Measurements from ENCODE around the gene RNF150.

RNF150 gene

DNA sequence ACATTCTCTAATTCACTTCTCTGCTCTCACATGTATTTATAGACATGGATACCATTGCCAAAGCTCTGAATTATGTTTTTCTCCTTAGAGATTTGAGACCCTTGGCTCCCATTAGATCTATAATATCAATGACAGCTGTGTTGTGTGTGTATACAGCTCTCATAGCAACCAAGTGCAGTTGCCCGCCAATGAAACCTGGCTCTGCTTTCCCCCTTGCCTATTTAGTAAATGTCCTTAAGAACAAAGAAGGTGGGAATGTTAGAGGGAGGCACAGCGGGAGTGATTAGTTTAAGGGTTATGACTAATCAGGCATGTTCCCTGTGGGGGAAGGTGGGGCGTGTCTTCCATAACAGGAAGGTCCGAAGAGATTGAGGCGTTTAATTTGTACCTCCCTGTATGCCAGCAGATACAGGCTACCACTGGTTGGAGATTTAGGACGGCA lies 276.6 kb downstream of the RNF150 start:
- Histone ChIP-seq H3K27me3 (ENCODE audit: control insufficient read depth, insufficient read depth, low read length) (no peaks in the 10 kb centered on the region), H3K4me3 (ENCODE audit: low read length) (no peak overlapping the region), H3K36me3 (ENCODE audit: control insufficient read depth, insufficient read depth, low read length) (no peaks in the 10 kb centered on the region), H3K27ac (ENCODE audit: low read depth, low read length) (peak overlapping the region; percentile 41), H3K9ac (ENCODE audit: low read length) (no peak overlapping the region), H3K4me1 (ENCODE audit: control insufficient read depth, insufficient read depth, low read length) (peaks cover 2% of the 10 kb centered on the region)

DNA sequence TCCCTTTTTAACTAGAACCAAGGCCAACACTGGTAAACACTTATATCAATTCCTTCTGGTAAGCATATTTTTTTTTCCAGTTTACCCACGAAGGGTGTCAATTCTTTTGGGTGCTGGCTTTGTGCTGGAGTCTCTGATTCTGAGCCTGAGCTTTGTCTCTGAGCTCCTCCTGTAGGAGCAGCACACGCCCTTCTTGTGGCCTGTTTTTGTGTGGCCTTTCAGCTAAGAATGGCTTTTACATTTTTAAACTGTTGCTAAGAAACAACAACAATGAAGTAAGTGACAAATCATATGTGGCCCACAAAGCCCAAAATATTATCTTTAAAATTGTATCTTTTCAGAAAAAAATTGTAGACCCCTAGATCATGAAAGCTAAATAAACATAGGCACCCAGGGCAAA lies 279.1 kb downstream of the RNF150 start:
- H3K27ac ChIP-seq (ENCODE audit: low read depth, low read length): no peak overlapping the region
- H3K4me1 ChIP-seq (ENCODE audit: control insufficient read depth, insufficient read depth, low read length): peaks cover 2% of the 10 kb centered on the region
- no peaks in the 10 kb centered on the region for H3K36me3 ChIP-seq (ENCODE audit: control insufficient read depth, insufficient read depth, low read length)

DNA sequence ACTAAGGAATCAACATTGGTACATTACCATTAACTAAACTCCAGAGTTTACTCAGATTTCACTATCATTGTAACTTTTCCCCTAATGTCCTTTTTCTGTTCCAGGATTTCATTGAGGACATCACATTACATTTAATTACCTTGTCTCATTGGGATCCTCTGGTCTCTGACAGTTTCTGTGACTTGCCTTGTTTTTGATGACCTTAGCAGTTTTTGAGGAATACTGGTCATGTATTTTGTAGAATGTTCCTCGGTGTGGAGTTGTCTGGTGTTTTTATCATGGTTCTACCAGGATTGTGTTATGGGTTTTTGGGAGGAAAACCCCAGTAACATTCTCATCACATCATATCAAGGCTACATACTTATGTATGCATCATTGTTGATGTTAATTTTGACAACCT lies 281.5 kb downstream of the RNF150 start:
- no peak overlapping the region for H3K4me3 ChIP-seq (ENCODE audit: low read length)

More for the DNA sequence above, 279.1 kb downstream of the RNF150 start:
- H3K27me3 ChIP-seq (ENCODE audit: control insufficient read depth, insufficient read depth, low read length): no peaks in the 10 kb centered on the region
- no peak overlapping the region for H3K9ac ChIP-seq (ENCODE audit: low read length)
- no peak overlapping the region for H3K4me3 ChIP-seq (ENCODE audit: low read length)

DNA sequence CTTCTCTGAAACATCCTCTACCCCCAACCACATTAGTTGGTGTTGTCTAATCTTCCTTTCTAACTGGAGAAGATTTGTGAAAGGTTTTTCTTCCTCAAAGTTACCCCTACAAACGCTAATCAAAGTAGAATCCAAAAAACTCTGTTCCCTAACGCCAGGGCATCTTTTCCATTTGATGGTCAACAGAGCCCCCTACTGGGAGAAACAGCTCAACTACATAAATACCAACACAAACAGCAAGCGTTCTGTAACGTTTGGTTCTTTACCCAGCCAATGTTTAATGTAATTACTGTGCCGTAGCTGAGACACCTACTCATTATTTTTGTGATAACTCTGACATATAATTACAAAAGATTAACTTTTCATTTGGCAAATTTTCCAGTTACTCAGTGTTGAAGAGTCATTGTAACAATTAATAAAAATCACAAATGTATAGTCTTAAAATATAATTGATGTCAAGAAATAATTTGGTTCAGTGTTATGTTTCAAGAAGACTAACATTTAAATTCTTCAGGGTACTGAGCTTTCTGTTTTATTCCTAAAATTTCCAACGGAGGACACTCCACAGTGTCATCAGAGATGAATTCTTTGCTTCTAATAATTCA lies 282.1 kb downstream of the RNF150 start:
- Histone ChIP-seq H3K4me1 (ENCODE audit: control insufficient read depth, insufficient read depth, low read length) (peaks cover under 1% of the 10 kb centered on the region), H3K9ac (ENCODE audit: low read length) (no peak overlapping the region), H3K27ac (ENCODE audit: low read depth, low read length) (no peak overlapping the region), H3K27me3 (ENCODE audit: control insufficient read depth, insufficient read depth, low read length) (no peaks in the 10 kb centered on the region), H3K4me3 (ENCODE audit: low read length) (no peak overlapping the region), H3K36me3 (ENCODE audit: control insufficient read depth, insufficient read depth, low read length) (no peaks in the 10 kb centered on the region)

More for the DNA sequence above, 281.5 kb downstream of the RNF150 start:
- Histone ChIP-seq H3K27ac (ENCODE audit: low read depth, low read length) (no peak overlapping the region), H3K4me1 (ENCODE audit: control insufficient read depth, insufficient read depth, low read length) (peaks cover 2% of the 10 kb centered on the region), H3K9ac (ENCODE audit: low read length) (no peak overlapping the region), H3K36me3 (ENCODE audit: control insufficient read depth, insufficient read depth, low read length) (no peaks in the 10 kb centered on the region), H3K27me3 (ENCODE audit: control insufficient read depth, insufficient read depth, low read length) (no peaks in the 10 kb centered on the region)

DNA sequence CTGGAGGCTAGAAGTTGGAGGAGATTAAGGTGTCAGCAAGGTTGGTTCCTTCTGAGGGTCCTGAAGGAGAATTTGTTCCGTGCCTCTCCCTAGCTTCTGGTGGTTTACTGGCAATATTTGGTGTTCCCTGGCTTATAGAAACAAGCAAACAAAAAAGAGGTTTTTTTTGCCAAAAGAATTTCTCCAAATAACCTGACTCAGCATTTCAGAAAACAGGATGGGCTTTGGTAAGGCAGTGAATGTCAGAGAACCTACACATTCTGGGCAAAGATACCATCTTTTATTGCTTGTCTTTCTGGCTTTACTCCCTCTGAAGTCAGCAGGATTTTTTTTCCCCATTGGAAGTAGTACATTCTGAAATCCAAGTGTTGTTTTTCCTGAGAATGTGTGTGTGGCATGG lies 283.7 kb downstream of the RNF150 start:
- no peaks in the 10 kb centered on the region for H3K27me3 ChIP-seq (ENCODE audit: control insufficient read depth, insufficient read depth, low read length)

DNA sequence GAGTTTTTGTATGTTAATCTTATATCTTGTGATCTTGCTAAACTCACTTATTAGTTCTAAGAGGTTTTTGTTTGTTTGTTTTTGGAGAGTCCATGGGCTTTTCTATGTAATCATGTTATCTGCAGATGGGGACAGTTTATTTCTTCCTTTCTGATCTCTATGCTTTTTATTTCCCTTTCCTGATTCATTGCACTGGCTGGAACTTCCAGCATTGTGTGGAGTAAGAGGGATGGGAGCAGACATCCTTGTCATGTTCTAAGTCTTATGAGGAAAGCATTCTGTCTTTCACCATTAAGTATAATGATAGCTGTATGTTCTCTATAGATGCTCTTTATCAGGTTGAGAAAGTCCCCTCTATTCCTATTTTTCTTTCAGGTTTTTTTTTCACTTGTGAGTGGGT lies 286.5 kb downstream of the RNF150 start:
- Histone ChIP-seq H3K9ac (ENCODE audit: low read length) (no peak overlapping the region), H3K27ac (ENCODE audit: low read depth, low read length) (no peak overlapping the region), H3K4me1 (ENCODE audit: control insufficient read depth, insufficient read depth, low read length) (no peaks in the 10 kb centered on the region), H3K4me3 (ENCODE audit: low read length) (no peak overlapping the region), H3K36me3 (ENCODE audit: control insufficient read depth, insufficient read depth, low read length) (no peaks in the 10 kb centered on the region), H3K27me3 (ENCODE audit: control insufficient read depth, insufficient read depth, low read length) (no peaks in the 10 kb centered on the region)

More for the DNA sequence above, 283.7 kb downstream of the RNF150 start:
- H3K9ac ChIP-seq (ENCODE audit: low read length): no peak overlapping the region
- H3K4me3 ChIP-seq (ENCODE audit: low read length): no peak overlapping the region
- H3K36me3 ChIP-seq (ENCODE audit: control insufficient read depth, insufficient read depth, low read length): no peaks in the 10 kb centered on the region
- H3K27ac ChIP-seq (ENCODE audit: low read depth, low read length): no peak overlapping the region
- no peaks in the 10 kb centered on the region for H3K4me1 ChIP-seq (ENCODE audit: control insufficient read depth, insufficient read depth, low read length)

DNA sequence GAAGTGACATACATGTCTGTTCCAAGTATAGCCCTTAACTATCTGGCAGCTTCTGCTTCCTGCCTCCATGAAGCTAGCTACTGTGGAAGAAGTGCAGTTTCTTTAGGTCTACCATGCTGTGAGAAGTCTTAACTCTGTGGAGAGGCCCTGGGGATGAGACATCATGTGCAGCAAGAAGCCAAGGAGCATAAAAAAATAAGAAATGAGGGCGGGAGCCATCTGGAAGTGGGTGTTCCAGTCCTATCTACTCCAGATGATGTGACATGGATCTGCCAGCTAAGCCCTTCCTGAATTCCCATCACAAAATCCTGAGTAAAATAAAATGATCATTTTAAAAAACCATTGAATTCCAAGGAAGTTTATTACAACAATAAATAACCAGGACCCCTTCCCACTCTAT lies 289.2 kb downstream of the RNF150 start:
- Histone ChIP-seq H3K27ac (ENCODE audit: low read depth, low read length) (no peak overlapping the region), H3K4me1 (ENCODE audit: control insufficient read depth, insufficient read depth, low read length) (peaks cover 7% of the 10 kb centered on the region), H3K27me3 (ENCODE audit: control insufficient read depth, insufficient read depth, low read length) (no peaks in the 10 kb centered on the region)

DNA sequence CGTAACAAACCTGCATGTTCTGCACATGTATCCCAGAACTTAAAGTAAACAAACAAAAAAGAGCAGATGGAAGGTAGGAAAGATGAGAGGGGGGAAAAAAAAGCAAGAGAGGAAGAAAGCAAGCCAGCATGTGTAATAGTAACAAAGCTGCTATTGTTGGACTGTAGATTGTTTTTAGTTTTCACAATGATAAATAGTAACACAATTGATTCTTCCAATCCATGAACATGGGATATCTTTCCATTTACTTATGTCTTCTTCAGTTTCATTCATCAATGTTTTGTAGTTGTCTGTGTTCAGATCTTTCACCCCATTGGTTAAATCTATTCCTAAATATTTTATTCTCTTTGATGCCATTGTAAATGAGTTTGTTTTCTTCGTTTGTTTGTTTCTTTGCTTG lies 292.1 kb downstream of the RNF150 start:
- H3K36me3 ChIP-seq (ENCODE audit: control insufficient read depth, insufficient read depth, low read length): no peaks in the 10 kb centered on the region
- no peak overlapping the region for H3K4me3 ChIP-seq (ENCODE audit: low read length)
- no peak overlapping the region for H3K27ac ChIP-seq (ENCODE audit: low read depth, low read length)
- H3K4me1 ChIP-seq (ENCODE audit: control insufficient read depth, insufficient read depth, low read length): peaks cover 7% of the 10 kb centered on the region
- no peaks in the 10 kb centered on the region for H3K27me3 ChIP-seq (ENCODE audit: control insufficient read depth, insufficient read depth, low read length)
- H3K9ac ChIP-seq (ENCODE audit: low read length): no peak overlapping the region

More for the DNA sequence above, 289.2 kb downstream of the RNF150 start:
- Histone ChIP-seq H3K36me3 (ENCODE audit: control insufficient read depth, insufficient read depth, low read length) (no peaks in the 10 kb centered on the region), H3K9ac (ENCODE audit: low read length) (no peak overlapping the region), H3K4me3 (ENCODE audit: low read length) (no peak overlapping the region)

DNA sequence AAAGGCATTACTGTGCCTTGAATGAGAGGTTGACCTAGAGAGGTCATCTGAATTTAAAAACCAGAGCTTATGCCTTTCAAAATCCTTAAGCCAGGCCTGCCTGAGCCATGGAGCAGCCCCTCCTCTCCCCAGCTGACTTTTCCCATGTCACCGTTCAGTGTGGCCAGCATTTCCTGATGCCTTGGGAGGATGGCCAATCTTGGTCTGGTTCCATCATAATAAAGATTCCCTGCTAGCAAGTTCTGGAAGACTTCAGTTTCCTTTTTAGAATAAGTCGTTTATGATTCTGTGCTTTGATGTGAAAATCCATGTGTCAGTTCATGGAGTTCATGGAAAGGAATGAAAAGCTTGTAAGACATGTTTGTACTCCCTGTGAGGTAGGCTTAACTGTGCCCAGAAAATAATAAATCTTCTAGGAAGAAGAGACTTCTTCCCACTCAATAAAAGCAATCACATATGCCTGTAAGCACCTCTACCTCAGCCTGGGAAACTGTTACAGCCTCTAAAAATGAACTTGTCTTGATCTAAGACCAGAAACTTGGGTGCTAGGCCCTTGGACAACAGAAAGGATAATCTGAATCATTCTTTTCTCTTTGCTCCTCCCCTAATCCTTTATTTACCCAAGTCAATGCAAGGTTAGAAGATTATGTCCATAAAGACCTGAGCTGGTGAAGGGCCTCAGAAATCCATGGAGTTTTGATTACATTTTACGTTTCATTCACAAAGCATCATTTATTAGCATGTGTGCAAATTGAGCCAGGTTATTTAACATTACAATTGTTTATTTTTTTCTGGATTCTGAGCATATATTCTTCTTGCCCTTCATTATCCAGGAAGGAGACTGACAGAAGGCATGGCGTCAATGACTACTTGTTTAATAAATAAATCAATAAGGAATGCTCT lies 293.1 kb downstream of the RNF150 start:
- Histone ChIP-seq H3K27me3 (ENCODE audit: control insufficient read depth, insufficient read depth, low read length) (no peaks in the 10 kb centered on the region), H3K4me1 (ENCODE audit: control insufficient read depth, insufficient read depth, low read length) (peaks cover 7% of the 10 kb centered on the region), H3K27ac (ENCODE audit: low read depth, low read length) (no peak overlapping the region), H3K36me3 (ENCODE audit: control insufficient read depth, insufficient read depth, low read length) (no peaks in the 10 kb centered on the region), H3K4me3 (ENCODE audit: low read length) (no peak overlapping the region), H3K9ac (ENCODE audit: low read length) (no peak overlapping the region)

DNA sequence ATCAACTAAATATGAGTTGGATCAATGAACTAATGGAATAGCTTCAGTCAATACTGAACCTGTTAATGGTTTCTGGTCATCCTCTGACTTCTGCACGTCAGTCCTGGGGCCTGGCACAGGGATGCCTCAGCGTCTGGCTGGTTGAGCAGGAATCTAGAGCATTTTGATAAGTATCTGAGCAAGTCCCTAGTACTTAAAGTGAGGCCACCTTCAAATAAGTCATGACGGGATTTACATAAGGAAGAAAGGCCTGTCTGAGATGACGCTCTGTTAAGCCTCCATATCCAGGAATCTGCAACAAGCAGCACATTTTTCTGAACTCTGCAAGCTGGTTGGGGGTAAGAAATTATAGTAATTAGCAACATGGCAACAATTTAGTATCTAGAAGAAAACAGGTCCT lies 293.9 kb downstream of the RNF150 start:
- H3K27ac ChIP-seq (ENCODE audit: low read depth, low read length): peak overlapping the region; percentile 19
- H3K9ac ChIP-seq (ENCODE audit: low read length): no peak overlapping the region
- no peaks in the 10 kb centered on the region for H3K27me3 ChIP-seq (ENCODE audit: control insufficient read depth, insufficient read depth, low read length)
- H3K36me3 ChIP-seq (ENCODE audit: control insufficient read depth, insufficient read depth, low read length): no peaks in the 10 kb centered on the region
- no peak overlapping the region for H3K4me3 ChIP-seq (ENCODE audit: low read length)
- peaks cover 7% of the 10 kb centered on the region for H3K4me1 ChIP-seq (ENCODE audit: control insufficient read depth, insufficient read depth, low read length)

DNA sequence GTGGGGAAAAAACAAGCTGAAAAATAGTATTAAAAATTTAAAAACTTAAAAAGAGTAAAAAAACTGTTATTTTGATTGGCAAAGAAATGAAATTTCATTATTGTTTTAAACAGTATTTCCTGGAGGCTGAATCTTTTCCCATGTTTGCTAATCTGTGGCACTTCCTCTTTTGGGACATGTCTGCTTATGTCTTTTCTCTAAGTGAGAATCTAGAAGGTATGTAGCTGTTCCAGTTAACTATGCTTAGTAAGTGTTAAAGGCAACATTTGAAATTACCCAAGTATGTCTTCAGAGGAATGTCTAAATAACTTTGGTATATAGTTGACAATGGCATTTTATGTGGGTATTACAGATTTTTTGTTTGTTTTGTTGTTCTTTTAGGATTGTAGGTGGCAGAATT lies 295.5 kb downstream of the RNF150 start:
- Histone ChIP-seq H3K9ac (ENCODE audit: low read length) (no peak overlapping the region), H3K4me1 (ENCODE audit: control insufficient read depth, insufficient read depth, low read length) (peaks cover 7% of the 10 kb centered on the region), H3K36me3 (ENCODE audit: control insufficient read depth, insufficient read depth, low read length) (no peaks in the 10 kb centered on the region), H3K27ac (ENCODE audit: low read depth, low read length) (no peak overlapping the region), H3K4me3 (ENCODE audit: low read length) (no peak overlapping the region), H3K27me3 (ENCODE audit: control insufficient read depth, insufficient read depth, low read length) (no peaks in the 10 kb centered on the region)

DNA sequence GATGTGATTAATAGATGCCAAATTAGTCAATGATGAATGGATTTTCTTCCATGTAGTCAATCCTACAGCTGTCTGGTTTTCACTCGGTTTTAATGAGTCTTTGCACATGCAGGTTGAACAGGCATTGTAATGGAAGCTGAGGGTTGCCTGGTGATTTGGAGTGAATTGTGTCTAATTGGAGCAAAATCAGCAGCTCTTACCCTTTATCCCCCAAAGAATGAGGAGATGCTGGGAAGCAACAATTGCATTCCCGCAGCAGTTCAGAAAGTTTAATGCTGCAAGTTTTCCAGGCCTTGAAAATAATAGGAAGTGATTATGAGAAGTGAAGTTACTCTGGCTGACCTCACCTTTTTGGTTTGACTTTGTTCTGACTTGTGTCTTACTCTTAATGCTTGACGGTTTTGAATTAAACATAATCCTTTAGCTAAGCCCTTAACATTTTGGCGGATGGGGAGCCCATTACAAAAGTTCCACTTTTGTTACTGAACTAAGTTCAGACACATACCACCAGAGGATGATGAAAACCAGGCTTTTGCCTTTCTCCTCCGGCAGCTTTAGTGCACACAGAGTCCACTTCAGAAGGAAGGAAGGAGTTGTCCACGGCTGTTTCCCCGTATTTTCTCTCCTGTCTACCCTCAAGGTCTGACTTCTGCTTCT lies 298.3 kb downstream of the RNF150 start:
- H3K4me1 ChIP-seq (ENCODE audit: control insufficient read depth, insufficient read depth, low read length): peaks cover 4% of the 10 kb centered on the region
- peak overlapping the region; percentile 15 for H3K27ac ChIP-seq (ENCODE audit: low read depth, low read length)
- H3K9ac ChIP-seq (ENCODE audit: low read length): no peak overlapping the region
- H3K27me3 ChIP-seq (ENCODE audit: control insufficient read depth, insufficient read depth, low read length): no peaks in the 10 kb centered on the region
- no peak overlapping the region for H3K4me3 ChIP-seq (ENCODE audit: low read length)
- no peaks in the 10 kb centered on the region for H3K36me3 ChIP-seq (ENCODE audit: control insufficient read depth, insufficient read depth, low read length)

Measured in rectal smooth muscle tissue (tissue), 1 donor.